Esophagus squamous epithelium (tissue), 5 donors: ENCODE results near the gene PLSCR4. TPM values are rescaled to one million over a fixed set of nuclear protein-coding genes. Genes with fewer than 3 reads are reported as not detected.

ENCODE experiments used
- DNase-seq: peaks from one replicate; lab custom pipeline; 2025; lab: John Stamatoyannopoulos, UW
- H3K27ac ChIP-seq, 4 donors: fragments of 200-600 bp; sonication (generic); one replicate each; pipeline ENCODE4 v1.5.1; 2016 to 2019; ENCODE audit warnings: mild to moderate bottlenecking in 1 of 4
- H3K27me3 ChIP-seq, 4 donors: fragments of 200-600 bp; sonication (generic); 1 replicate in 3 of 4; 2 replicates in 1 of 4; pipeline versions ENCODE4 v1.5.1 to v1.6.0; 2017 to 2021; ENCODE audit warnings: antibody characterized with exemption in 1 of 4
- H3K36me3 ChIP-seq, 3 donors: fragments of 200-600 bp; sonication (generic); one replicate each; pipeline ENCODE4 v1.5.1; 2016 to 2019
- H3K4me1 ChIP-seq, 3 donors: fragments of 200-600 bp; sonication (generic); one replicate each; pipeline ENCODE4 v1.5.1; 2017 to 2019
- H3K4me3 ChIP-seq, 4 donors: fragments of 200-600 bp; sonication (generic); 1 replicate in 3 of 4; 2 replicates in 1 of 4; pipeline ENCODE4 v1.5.1; 2016 to 2019; ENCODE audit warnings: mild to moderate bottlenecking in 2 of 4, moderate library complexity in 1 of 4
- H3K9me3 ChIP-seq, 3 donors: fragments of 200-600 bp; sonication (generic); one replicate each; pipeline ENCODE4 v1.5.1; 2016 to 2019
- POLR2A ChIP-seq, 4 donors: fragments of 450-650 bp; IDR thresholded peaks; one replicate each; pipeline ENCODE4 v1.6.1; 2017; ENCODE audit warnings: antibody characterized with exemption in 4 of 4, mild to moderate bottlenecking in 4 of 4, moderate library complexity in 3 of 4
- WGBS, 2 donors: methylation state at CpG; one replicate each; pipeline ENCODE4 v1.1.5; 2018; 5-methylcytosine and 5-hydroxymethylcytosine counted together
- intact Hi-C: fragments of 100-400 bp; cut with DNase I; formaldehyde crosslinking; loops from one replicate; pipeline ENCODE4 v1.15.0; 2022
- total RNA-seq, 4 donors: library from RNA; depleted of rRNA; stranded (reverse); fragments of >200 nt; gene quantifications; one replicate each; pipeline ENCODE4 v1.1.0, GENCODE V29; 2016
- TF ChIP-seq, protein P1 (sequence below), 6 experiments: fragments of 450-650 bp in 4 of 6; fragments of 200-600 bp in 2 of 6; sonication (generic) in 2 of 6; IDR thresholded peaks; one replicate each; pipeline ENCODE4 v1.5.1; 2016 to 2019; ENCODE audit warnings: antibody characterized with exemption in 6 of 6, mild to moderate bottlenecking in 4 of 6, moderate library complexity in 4 of 6
- donor health status: DM: yes; HTN: yes; CAD: no.

PLSCR4 gene
- total RNA-seq, 4 donors from 2014 or later, result 5.5 to 39.1 (median 13.4) TPM

DNA sequence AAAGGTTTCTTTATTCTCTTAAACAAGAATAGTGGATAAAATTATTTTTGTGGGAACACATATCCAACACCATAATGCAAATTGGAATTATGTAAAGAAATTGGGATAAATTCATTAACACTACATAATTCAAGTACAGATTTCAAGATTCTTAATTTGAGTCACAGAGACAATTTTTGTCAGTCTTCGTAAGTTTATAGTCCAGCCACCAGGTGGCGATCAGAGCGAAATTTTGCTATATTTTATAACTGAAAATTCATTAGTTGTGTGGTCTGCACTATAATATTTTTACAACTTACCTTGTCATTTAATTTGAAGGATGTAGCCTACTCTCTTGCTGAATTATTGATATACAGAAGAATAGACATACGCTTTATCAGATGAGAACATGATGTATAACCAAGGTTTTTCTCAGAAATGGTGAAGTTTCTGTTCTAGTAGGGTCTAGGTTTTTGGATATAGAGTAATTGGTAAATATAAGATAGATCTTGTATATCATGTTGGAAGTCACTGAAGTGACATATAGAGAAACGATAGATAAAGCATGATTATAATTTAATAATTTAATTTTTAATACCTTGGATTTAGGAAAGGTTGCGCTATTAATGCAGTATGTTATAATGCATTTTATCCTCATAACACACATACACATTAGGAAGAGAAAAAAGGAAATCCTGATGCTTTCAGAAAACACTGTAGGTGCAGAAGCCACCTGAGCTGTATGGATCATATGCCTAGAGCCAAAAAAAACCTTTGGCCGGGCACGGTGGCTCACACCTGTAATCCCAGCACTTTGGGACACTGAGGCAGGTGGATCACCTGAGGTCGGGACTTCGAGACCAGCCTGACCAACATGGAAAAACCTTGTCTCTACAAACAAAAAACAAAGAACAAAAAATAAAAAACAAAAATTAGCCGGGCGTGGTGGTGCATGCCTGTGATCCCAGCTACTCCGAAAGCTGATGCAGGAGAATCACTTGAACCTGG, 31.7 kb downstream of the PLSCR4 start:
- no peak overlapping the region for H3K27ac ChIP-seq
- peaks cover 0 to 20% (median 0%) of the 10 kb centered on the region in 3 donors for H3K36me3 ChIP-seq
- no peaks in the 10 kb centered on the region for H3K9me3 ChIP-seq
- no peak overlapping the region for H3K4me3 ChIP-seq
- no peak for TF ChIP-seq POLR2A (IDR thresholded peaks at IDR 0.05)
- TF ChIP-seq, protein P1, sequence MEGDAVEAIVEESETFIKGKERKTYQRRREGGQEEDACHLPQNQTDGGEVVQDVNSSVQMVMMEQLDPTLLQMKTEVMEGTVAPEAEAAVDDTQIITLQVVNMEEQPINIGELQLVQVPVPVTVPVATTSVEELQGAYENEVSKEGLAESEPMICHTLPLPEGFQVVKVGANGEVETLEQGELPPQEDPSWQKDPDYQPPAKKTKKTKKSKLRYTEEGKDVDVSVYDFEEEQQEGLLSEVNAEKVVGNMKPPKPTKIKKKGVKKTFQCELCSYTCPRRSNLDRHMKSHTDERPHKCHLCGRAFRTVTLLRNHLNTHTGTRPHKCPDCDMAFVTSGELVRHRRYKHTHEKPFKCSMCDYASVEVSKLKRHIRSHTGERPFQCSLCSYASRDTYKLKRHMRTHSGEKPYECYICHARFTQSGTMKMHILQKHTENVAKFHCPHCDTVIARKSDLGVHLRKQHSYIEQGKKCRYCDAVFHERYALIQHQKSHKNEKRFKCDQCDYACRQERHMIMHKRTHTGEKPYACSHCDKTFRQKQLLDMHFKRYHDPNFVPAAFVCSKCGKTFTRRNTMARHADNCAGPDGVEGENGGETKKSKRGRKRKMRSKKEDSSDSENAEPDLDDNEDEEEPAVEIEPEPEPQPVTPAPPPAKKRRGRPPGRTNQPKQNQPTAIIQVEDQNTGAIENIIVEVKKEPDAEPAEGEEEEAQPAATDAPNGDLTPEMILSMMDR (IDR thresholded peaks at IDR 0.05), result peak; percentile 37 to 84 (median 64)
- DNase-seq, result no peak
- intact Hi-C loops, result loop anchor here (5.0 to 10.0 kb wide), 2 partner anchors 108 to 366 kb away; no protein-coding TSS in a partner anchor
- no peaks in the 10 kb centered on the region for H3K27me3 ChIP-seq
- peaks cover 0 to 17% (median 4%) of the 10 kb centered on the region in 3 donors for H3K4me1 ChIP-seq
- 68 to 69% methylated on average over 13 of the region's 13 CpGs for WGBS, 2 donors

DNA sequence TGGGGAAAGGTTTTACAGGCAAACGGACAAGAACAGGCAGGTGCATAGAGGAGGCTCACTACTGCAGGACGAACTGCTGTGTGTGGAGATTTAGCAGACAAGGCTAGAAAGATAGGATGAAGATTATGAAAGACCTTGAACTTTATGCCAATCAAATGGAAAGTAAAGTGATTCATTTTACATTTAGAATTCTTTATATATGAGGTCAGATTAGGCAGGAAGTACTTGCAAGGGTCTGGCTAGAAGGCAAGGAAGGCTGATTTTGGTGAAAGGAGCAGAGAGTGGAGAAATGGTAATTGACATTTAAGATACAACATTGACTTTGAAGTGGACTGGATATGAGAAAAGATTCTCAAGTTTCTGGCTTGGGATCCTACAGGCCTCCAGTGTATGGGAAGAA, 33.6 kb downstream of the PLSCR4 start:
- H3K4me3 ChIP-seq, result no peak overlapping the region
- intact Hi-C loops, result loop anchor here (5.0 to 10.0 kb wide), 2 partner anchors 110 to 367 kb away; no protein-coding TSS in a partner anchor
- H3K4me1 ChIP-seq, result peaks cover 0 to 17% (median under 1%) of the 10 kb centered on the region in 3 donors
- WGBS, 2 donors, result 82 to 88% methylated on average over 2 of the region's 2 CpGs
- DNase-seq, result no peak
- peaks cover 0 to 20% (median 0%) of the 10 kb centered on the region in 3 donors for H3K36me3 ChIP-seq
- H3K27ac ChIP-seq, result no peak overlapping the region
- no peaks in the 10 kb centered on the region for H3K9me3 ChIP-seq
- TF ChIP-seq, protein P1 (IDR thresholded peaks at IDR 0.05), result no peak
- no peak for TF ChIP-seq POLR2A (IDR thresholded peaks at IDR 0.05)
- H3K27me3 ChIP-seq, result no peaks in the 10 kb centered on the region

DNA sequence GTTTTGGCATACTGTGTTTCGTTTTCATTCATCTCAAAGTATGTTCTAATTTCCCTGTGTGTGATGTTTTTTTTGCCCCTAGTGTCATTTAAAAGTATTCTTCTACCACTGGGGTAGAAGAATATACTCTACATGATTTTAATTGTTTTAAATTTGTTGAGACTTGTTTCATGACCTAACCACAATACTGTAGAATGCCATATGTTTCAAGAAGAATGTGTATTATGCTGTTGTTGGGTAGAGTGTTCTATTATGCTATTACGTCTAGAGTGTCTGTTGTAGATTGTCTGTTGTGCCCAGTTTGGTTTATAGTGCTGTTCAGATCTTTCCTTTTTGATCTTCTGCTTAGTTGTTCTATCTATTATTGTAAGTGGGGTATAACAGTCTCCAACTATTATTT, 36.4 kb downstream of the PLSCR4 start:
- intact Hi-C loops, result loop anchor here (10.0 kb wide), 1 partner anchor 370 kb away; no protein-coding TSS in a partner anchor
- TF ChIP-seq, protein P1 (IDR thresholded peaks at IDR 0.05), result no peak
- Histone ChIP-seq H3K4me3 (no peak overlapping the region), H3K27ac (no peak overlapping the region), H3K4me1 (no peaks in the 10 kb centered on the region), H3K9me3 (no peaks in the 10 kb centered on the region), H3K36me3 (peaks cover 0 to 16% (median 0%) of the 10 kb centered on the region in 3 donors), H3K27me3 (no peaks in the 10 kb centered on the region)
- 83 to 87% methylated on average over 2 of the region's 2 CpGs for WGBS, 2 donors
- DNase-seq, result no peak

DNA sequence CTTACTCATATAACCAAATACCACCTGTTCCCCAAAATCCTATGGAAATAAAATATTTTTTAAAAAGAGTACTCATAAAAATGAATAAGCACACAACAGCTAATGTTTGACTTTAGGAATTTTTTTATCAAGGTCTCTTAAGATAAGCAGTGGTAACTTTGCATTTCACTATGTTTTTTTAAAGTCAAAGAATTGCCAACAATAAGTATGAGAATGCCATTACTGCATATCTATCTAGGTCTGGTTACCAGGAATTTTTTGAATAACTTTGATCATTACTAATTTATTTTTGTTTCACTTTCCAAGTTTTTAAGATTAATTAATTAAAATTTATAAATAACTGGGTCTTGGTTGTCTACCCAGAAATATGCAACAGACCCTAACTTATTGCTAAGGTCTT, 41.5 kb downstream of the PLSCR4 start:
- no peaks in the 10 kb centered on the region for H3K9me3 ChIP-seq
- peaks cover 0 to 25% (median 0%) of the 10 kb centered on the region in 3 donors for H3K36me3 ChIP-seq
- H3K27me3 ChIP-seq, result no peaks in the 10 kb centered on the region
- DNase-seq, result no peak
- no peaks in the 10 kb centered on the region for H3K4me1 ChIP-seq
- H3K27ac ChIP-seq, result no peak overlapping the region
- intact Hi-C loops, result no loop called here
- no peak overlapping the region for H3K4me3 ChIP-seq
- TF ChIP-seq, protein P1 (IDR thresholded peaks at IDR 0.05), result no peak
- TF ChIP-seq POLR2A (IDR thresholded peaks at IDR 0.05), result no peak

DNA sequence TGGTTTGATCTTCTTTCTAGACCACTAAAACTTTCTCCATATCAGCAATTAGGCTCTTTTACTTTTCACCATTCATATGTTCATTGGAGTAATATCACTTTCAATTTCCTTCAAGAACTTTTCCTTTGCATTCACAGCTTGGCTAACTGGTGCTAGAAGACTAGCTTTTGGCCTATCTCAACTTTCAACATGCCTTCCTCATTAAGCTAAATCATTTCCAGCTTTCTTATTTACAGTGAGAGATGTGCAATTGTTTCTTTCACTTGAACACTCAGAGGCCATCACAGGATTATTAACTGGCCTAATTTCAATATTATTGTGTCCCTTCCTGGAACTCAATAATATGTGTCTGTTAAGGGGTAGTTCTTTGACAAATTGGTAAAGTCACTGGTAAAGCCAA, 47.1 kb downstream of the PLSCR4 start:
- Histone ChIP-seq H3K9me3 (no peaks in the 10 kb centered on the region), H3K4me1 (no peaks in the 10 kb centered on the region), H3K4me3 (no peak overlapping the region), H3K27me3 (no peaks in the 10 kb centered on the region), H3K27ac (no peak overlapping the region), H3K36me3 (peaks cover 0 to 25% (median 0%) of the 10 kb centered on the region in 3 donors)
- DNase-seq, result no peak
- intact Hi-C loops, result no loop called here
- no peak for TF ChIP-seq POLR2A (IDR thresholded peaks at IDR 0.05)
- TF ChIP-seq, protein P1 (IDR thresholded peaks at IDR 0.05), result no peak
